Lung (tissue), 12 donors: ENCODE measurements around the gene ISM1. TPM values are rescaled to one million over a fixed set of nuclear protein-coding genes. Genes with fewer than 3 reads are reported as not detected.

Experiments
- ATAC-seq: fragments of 200-7000 bp; cut with Tn5 transposase; one replicate; pipeline ENCODE4 v1.9.1; 2020; ENCODE audit warnings: moderate number of reproducible peaks; ENCODE audit not compliant: insufficient read depth, low FRiP score
- DNase-seq, 3 donors: peaks; one replicate each; pipeline ENCODE4 v3.0.0-alpha.2; 2013 to 2017
- H3K27ac ChIP-seq, 2 donors: one replicate each; pipeline ENCODE4 v1.5.1; 2013; ENCODE audit warnings: mild to moderate bottlenecking in 2 of 2, moderate library complexity in 2 of 2, control low read depth in 1 of 2, inconsistent platforms in 1 of 2, low read depth in 1 of 2, low read length in 1 of 2
- H3K27me3 ChIP-seq, 3 donors: one replicate each; pipeline ENCODE4 v1.5.1; 2013; ENCODE audit warnings: low read length in 2 of 3; ENCODE audit not compliant: control insufficient read depth in 3 of 3, insufficient read depth in 3 of 3
- H3K36me3 ChIP-seq, 4 donors: one replicate each; pipeline ENCODE4 v1.5.1; 2013; ENCODE audit warnings: low read length in 4 of 4, mild to moderate bottlenecking in 1 of 4, moderate library complexity in 1 of 4; ENCODE audit not compliant: control insufficient read depth in 4 of 4, insufficient read depth in 4 of 4
- H3K4me1 ChIP-seq, 5 donors: one replicate each; pipeline ENCODE4 v1.5.1; 2013; ENCODE audit warnings: low read length in 5 of 5, mild to moderate bottlenecking in 2 of 5, moderate library complexity in 1 of 5; ENCODE audit not compliant: control insufficient read depth in 5 of 5, insufficient read depth in 5 of 5
- H3K4me3 ChIP-seq: one replicate; pipeline ENCODE4 v1.5.1; 2013; ENCODE audit warnings: mild to moderate bottlenecking, control low read depth, moderate library complexity
- H3K9ac ChIP-seq, 2 donors: one replicate each; pipeline ENCODE4 v1.5.1; 2013; ENCODE audit warnings: low read length in 2 of 2, control low read depth in 1 of 2; ENCODE audit not compliant: insufficient read depth in 1 of 2
- H3K9me3 ChIP-seq, 4 donors: one replicate each; pipeline ENCODE4 v1.5.1; 2013; ENCODE audit warnings: low read length in 3 of 4, mild to moderate bottlenecking in 1 of 4, moderate library complexity in 1 of 4; ENCODE audit not compliant: control insufficient read depth in 4 of 4, insufficient read depth in 3 of 4
- WGBS, 2 donors: extraction: QIAGEN DNeasy Blood & Tissue Kit; methylation state at CpG; one replicate each; pipeline ENCODE4 v1.1.7; 2013; 5-methylcytosine and 5-hydroxymethylcytosine counted together
- polyA plus RNA-seq, 2 donors: library from polyadenylated mRNA; stranded (reverse); fragments of 200-250 nt; gene quantifications; one replicate each; pipeline ENCODE4 v1.2.1, GENCODE V29; 2013
- total RNA-seq, 2 donors: library from RNA; depleted of rRNA in 1 of 2; stranded (reverse); fragments of >200 nt in 1 of 2; gene quantifications; one replicate each; pipeline ENCODE4 v1.2.1, GENCODE V29; 2014 to 2021
- TF ChIP-seq, protein P1 (sequence below): IDR thresholded peaks from 2 replicates; pipeline ENCODE4 v1.5.1; 2012; ENCODE audit warnings: mild to moderate bottlenecking; ENCODE audit errors: control extremely low read depth, extremely low read depth
- donor health status: control.
- donor health status: control.
- donor health status: Bipolar disorder and iron deficiency.
- donor health status: healthy.
- donor health status: DM: yes; HTN: yes; CAD: no.

The ISM1 gene
- total and polyA plus RNA-seq, 4 donors: 1.6 to 13.6 (median 2.9) TPM

DNA sequence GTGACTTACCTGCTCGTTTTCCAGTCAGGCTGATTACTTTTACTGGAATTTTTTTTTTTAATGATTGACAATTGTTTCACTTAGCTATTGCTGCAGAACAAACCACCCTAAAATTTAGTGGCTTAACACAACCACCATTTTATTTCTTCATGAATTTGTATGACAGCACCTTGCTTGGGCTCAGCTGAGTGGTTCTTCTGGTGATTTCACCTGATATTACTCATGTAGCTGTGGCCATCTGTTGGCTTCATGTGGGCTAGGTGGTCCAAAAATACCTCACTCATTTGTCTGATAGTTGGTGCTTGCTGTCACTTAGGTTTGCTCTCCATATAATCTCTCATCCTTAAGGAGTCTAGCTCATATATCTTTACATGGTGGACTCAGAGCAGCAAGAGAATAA, 5.3 kb downstream of the ISM1 start:
- no peak for ATAC-seq
- WGBS, 2 donors: 82 to 83% methylated on average over 1 of the region's 1 CpG
- H3K9me3 ChIP-seq: peaks cover 0 to 2% (median 0%) of the 10 kb centered on the region in 4 donors

DNA sequence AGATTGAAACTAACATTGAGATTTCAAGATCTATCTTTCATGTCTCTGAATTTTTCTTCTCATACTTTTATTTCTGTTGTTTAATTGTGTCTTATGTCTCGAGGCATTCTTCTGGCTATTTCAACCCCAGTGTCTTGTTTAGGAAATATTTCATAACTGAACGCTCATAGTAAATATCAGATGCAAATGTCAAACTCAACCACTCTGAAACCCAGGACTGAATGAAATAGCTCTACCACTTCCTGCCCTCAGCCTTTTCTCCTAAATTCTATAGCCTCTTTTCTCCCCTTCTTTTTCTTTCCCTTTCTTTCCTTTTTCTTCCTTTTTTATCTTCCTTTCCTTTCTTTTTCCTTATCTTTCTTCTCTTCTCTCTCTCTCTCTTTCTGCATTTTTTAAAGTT, 7.7 kb downstream of the ISM1 start:
- TF ChIP-seq, protein P1, sequence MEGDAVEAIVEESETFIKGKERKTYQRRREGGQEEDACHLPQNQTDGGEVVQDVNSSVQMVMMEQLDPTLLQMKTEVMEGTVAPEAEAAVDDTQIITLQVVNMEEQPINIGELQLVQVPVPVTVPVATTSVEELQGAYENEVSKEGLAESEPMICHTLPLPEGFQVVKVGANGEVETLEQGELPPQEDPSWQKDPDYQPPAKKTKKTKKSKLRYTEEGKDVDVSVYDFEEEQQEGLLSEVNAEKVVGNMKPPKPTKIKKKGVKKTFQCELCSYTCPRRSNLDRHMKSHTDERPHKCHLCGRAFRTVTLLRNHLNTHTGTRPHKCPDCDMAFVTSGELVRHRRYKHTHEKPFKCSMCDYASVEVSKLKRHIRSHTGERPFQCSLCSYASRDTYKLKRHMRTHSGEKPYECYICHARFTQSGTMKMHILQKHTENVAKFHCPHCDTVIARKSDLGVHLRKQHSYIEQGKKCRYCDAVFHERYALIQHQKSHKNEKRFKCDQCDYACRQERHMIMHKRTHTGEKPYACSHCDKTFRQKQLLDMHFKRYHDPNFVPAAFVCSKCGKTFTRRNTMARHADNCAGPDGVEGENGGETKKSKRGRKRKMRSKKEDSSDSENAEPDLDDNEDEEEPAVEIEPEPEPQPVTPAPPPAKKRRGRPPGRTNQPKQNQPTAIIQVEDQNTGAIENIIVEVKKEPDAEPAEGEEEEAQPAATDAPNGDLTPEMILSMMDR: no peak
- H3K9ac ChIP-seq: no peak overlapping the region
- no peak overlapping the region for H3K27ac ChIP-seq
- DNase-seq (no peak), ATAC-seq (no peak)
- no peak overlapping the region for H3K4me3 ChIP-seq
- H3K27me3 ChIP-seq: peaks cover 0 to 3% (median 0%) of the 10 kb centered on the region in 3 donors
- peaks cover 0 to 2% (median 0%) of the 10 kb centered on the region in 4 donors for H3K9me3 ChIP-seq
- 83 to 84% methylated on average over 2 of the region's 2 CpGs for WGBS, 2 donors
- H3K4me1 ChIP-seq: peaks cover 0 to 2% (median 0%) of the 10 kb centered on the region in 5 donors
- H3K36me3 ChIP-seq: no peaks in the 10 kb centered on the region

More for the DNA sequence above, 5.3 kb downstream of the ISM1 start:
- Histone ChIP-seq H3K27ac (no peak overlapping the region), H3K9ac (no peak overlapping the region), H3K27me3 (peaks cover 0 to 13% (median 10%) of the 10 kb centered on the region in 3 donors), H3K4me1 (peaks cover 0 to 9% (median 8%) of the 10 kb centered on the region in 5 donors), H3K4me3 (no peak overlapping the region), H3K36me3 (no peaks in the 10 kb centered on the region)
- TF ChIP-seq, protein P1: no peak
- no peak for DNase-seq

DNA sequence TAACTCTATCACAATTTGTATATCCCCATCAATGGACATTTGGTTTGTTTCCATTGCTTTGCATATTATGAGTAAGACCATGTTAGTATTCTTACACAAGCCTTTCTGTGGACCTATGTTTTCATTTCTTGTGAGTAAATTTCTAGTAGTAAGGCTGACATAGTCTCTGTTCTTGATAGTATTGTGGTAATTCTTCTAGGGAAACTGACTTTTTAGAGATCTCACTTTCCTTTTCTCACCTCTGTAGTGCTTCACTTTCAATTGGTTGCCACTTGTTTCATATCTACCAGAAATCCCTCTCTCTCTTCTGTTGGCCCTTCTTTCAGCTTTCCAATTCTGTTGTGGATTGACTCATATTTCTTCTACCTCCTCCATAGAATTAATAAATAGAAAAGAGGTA, 8.5 kb downstream of the ISM1 start:
- ATAC-seq (no peak), DNase-seq (no peak)
- TF ChIP-seq, protein P1: no peak
- H3K27me3 ChIP-seq: peaks cover 0 to 3% (median 0%) of the 10 kb centered on the region in 3 donors
- peaks cover 0 to 2% (median 0%) of the 10 kb centered on the region in 5 donors for H3K4me1 ChIP-seq
- no peak overlapping the region for H3K27ac ChIP-seq
- peaks cover 0 to 2% (median 0%) of the 10 kb centered on the region in 4 donors for H3K9me3 ChIP-seq
- H3K9ac ChIP-seq: no peak overlapping the region
- H3K4me3 ChIP-seq: no peak overlapping the region
- no peaks in the 10 kb centered on the region for H3K36me3 ChIP-seq
